ENCODE results near the gene TRA2A.

TRA2A gene

DNA sequence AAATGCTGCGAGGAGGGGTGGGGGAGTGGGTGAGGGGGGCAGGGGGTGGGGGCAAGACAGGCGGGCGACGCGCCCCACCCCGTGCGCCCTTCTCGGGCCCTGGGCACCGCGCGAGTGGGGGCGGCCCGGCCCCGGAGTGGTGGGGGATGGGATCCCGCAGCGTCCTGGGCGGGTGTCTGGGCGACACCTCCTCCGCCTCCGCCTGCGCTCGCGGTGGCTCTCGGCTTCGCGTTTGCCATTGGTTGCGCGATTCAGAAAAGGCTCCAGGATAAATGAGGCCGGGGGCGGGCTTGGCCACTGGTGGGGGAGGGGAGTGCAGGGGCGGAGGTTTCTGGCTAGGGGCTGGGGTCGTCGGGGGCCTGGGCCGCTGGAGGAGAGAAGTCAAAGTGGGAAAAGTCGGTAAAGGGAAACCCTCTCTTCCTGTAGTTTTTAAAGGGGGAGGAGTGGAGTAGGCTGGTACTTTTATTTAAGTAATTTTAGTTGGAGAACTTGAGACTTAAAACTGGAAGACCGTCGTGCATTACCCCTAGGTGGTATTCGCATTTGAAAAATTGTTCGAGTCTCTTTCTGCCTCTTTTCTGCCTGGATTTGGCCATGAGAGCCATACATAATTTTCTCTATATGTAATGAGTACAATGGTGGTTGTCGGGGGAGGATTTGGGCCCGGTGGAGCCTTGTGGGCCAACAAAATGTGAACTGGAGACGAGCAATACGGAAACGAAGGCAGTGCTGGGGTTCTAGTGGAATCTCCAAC, 60.5 kb downstream of the TRA2A start:
- no peak for DNase-seq (ENCODE audit: low read depth in 3 of 3, low spot score in 1 of 3)

DNA sequence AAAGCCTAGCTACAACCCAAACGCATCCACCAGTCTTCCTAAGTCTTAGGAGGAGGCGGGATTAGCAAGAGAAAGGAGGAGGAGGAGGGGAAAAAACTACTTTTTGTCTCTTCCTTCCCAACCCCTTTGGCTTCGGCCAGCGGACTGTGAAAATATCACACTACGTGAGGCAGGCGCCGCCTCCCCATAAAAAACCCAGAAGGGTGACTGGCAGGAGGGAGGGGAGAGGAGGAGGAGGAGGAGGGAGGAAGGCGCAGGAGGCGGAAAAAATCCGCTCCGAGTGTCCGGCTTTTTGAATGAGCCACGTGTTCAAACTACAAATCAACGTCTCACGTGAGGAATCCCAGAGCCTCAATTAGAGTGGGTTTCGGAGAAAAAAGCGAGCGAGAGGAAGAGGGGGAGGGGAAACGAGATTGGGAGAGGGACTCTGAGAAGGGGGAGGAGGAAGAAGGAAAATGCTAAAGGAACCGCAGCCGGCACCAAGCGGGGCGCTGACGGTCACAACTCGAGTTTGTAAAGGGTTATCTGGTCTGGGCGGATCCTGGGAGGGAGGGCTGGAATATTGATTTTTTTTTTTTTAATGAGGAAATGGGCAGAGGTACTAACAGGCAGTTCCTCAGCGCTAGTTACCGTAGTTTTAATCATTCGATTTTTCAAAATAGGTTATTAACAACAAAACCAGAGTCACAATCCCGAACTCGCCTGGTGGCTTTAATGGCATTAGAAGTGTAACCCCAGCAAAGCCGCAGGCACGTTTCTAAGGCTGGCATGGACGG, 61.3 kb downstream of the TRA2A start, which contains the start of gene IGF2BP3:
TSS of gene IGF2BP3 (minus strand) at position 162 of the 776 bp plus-strand sequence. CDS start 381 bp downstream, outside the sequence.
- peak in 1 of 3 donors; percentile 12 for DNase-seq (ENCODE audit: low read depth in 3 of 3, low spot score in 1 of 3)

DNA sequence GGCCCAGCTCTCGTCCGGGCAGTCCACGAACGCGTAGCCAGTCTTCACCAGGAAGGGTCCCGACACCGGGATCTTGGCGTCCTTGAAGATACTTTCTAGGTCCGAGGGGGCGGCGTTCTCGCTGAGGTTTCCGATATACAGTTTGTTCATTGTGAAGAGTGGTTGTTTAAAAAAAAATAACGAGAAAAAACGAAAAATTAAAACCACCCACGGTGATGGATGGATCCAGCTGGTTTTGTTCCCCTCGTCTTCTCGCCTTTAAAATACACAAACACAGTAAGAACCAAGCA, 61.9 kb downstream of the TRA2A start:
- no peak for DNase-seq (ENCODE audit: low read depth in 3 of 3, low spot score in 1 of 3)

DNA sequence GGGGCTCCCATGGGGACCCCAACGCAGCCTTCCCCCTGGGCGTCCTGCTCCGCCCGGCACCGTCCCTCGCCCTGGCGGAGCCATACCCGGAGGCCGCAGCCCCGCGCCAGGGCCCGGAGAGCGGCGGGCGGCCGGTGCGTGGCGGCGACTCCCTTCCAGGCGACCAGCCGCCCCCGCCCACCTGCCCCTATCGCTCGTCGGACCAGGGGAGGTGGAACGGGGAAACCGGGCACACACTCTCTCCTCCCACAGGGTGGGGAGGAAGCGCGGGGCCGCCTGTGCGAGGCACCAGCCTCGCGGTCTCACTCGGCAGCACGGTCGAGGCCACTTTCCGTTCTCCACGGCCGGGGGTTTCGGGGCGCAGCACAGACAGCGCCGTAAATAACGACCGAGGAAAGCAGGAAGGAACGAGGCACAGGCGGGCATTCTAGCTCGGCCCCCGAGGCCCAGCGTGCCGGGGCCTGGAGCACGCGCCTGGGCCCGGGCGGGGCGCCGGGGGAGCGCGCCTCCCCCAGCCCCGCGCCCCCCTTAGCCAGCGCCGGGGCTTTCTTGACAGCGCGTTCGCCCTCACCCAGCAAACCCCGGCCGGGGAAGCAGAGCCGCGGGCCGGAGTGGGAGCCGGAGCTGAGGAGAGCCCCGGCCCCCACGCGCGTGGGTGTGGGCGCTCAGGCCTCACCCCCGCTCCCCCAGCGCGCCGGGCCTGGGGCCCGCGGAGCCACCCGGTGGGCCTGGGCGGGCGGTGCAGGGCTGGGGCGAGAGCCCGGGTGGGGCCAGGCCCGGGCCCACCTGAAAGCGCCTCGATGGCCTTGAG, 62.4 kb downstream of the TRA2A start:
- peak in 1 of 3 donors; percentile 21 for DNase-seq (ENCODE audit: low read depth in 3 of 3, low spot score in 1 of 3)

DNA sequence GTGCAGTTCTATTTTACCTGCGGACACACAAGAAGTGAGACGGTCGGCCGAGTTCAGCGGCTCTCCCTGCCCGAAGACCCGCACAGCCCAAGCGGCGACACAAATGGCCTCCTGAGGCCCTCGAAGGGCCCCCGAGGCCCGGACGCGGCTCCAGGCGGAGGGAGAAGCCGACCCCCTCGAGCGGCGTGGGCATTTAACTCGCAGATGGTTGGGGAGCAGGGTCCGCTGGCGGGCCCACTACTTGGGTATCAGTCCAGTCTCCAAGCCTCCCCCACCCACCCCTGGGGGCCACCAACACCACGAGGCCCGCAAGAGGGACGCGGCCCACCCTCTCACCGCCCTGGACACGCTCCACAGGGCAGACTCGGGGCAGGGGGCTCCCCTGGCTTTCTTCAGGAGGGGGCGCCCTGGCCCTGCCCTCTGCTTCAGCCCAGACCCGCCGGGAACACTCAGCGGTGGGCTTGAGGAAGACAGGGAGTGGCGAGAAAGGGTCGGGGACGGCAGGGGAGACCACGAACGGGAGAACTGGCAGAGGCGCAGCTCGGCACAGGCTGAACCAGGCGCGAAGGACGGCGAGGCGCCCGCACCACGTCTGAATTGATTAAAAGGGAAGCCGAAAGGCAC, 63.1 kb downstream of the TRA2A start:
- DNase-seq (ENCODE audit: low read depth in 3 of 3, low spot score in 1 of 3) = peak in 1 of 3 donors; percentile 8

DNA sequence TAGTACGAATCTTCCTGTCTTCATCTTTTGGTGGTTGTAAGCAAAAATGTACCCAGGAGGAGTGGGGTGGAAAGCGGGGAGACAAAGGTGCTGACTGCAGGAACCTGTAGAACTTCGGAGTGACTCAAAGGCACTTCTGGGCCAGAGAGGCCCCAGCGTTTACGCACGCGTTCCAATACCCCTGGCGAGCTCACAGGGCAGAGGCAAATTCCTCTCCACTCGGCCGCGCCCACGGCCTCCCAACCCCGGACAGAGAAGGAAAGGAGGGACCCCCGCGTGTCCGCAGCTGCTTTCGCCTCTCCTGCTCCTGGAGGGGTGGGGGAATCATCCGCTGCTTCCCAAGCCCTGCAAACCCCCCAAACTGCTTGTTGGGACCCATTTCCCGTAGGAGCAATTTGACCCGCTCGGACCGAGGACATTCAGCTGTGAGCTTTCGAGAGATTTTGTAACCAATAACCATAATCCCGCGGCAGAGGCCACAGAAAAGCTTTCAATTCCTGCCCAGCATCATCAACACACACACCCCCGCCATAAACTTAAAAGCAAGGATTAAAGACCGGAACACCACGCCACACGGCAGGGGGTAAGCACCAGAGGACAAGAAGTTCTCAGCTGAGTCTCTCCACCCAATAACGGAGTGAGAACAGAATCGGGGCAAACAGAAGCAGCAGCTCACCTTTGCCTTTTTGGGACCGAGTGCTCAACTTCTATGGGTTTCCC, 63.8 kb downstream of the TRA2A start:
- peak in 1 of 3 donors; percentile 10 for DNase-seq (ENCODE audit: low read depth in 3 of 3, low spot score in 1 of 3)

DNA sequence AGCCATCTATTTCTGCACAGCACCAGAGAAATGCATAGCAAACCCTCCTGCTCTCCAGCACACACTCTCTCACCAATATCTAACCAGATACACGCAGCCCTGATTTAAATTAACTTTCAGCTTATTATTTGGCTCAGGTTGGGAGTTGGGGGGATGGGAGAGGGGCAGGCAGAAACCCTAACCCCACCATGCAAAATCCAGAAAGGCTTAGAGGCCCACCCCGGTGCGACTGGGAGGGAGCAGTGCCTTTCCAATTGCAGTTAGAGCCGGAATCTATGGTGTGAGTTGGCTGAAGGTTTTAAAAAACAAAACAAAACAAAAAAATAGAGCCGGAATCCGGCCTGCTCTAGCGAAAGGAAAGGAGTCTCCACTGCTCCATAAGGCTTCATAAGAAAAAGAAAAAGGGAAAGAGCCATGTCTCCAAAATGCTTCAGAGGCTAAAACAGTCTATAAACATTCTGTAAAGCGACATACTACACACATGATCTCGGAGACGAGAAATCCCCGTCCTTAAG, 64.4 kb downstream of the TRA2A start:
- DNase-seq (ENCODE audit: low read depth in 3 of 3, low spot score in 1 of 3) = no peak

DNA sequence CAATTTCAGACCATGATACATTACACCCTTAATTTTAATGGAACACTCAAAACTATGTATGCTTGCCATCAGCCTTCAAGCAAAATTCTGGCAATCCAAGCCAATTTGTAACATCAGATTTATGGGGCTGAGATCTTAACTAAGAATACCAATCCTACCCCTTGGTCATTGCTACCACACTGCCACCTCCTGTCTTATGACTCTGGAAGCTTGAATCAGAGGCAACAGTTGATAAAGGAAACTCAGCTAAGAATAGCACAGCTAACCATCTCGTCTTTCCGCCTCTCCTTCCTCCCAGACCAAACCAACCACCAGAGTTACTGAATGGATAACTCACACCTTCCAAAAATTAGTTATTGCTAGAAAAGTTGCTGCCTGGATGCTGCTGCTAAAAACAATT, 68.9 kb downstream of the TRA2A start:
- no peak for DNase-seq (ENCODE audit: low read depth in 3 of 3, low spot score in 1 of 3)

DNA sequence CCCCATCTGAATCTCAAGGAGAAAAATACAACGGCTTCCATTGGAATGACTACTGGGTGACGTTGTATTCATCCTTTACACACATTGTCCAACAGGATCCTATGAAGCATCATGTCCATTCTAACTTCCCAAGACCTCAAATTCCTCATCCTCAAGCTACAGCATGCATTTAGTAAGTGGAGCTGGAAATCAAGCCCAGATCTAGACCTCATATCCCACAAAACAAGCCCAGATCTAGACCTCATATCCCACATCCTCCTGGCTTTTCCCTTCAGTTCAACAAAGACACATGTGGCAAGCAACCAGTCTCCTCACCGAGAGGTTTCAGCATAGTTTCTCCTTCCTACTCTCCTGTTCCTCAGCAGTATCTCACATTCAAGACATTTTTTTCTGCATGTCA, 73.7 kb downstream of the TRA2A start:
- DNase-seq (ENCODE audit: low read depth in 3 of 3, low spot score in 1 of 3) = no peak

DNA sequence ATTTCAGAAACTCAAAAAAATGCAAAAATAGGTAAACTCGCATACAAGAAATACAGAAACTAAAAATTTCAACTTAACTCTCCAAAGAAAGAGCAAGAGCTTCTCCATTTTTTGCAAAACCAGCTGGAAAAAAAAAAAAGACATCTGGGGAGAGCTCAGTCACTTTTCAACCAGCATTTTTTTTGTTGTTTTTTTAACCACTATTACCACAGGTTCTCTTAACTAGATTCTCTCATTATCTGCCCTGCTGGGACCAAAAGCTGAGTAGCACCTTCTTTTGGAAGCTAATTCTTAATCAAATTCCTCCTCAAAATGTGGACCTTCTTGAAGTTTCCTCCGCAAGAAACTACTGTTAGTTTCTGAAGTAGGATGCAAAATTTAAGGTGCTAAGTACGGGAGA, 75.7 kb downstream of the TRA2A start:
- DNase-seq (ENCODE audit: low read depth in 3 of 3, low spot score in 1 of 3) = no peak

DNA sequence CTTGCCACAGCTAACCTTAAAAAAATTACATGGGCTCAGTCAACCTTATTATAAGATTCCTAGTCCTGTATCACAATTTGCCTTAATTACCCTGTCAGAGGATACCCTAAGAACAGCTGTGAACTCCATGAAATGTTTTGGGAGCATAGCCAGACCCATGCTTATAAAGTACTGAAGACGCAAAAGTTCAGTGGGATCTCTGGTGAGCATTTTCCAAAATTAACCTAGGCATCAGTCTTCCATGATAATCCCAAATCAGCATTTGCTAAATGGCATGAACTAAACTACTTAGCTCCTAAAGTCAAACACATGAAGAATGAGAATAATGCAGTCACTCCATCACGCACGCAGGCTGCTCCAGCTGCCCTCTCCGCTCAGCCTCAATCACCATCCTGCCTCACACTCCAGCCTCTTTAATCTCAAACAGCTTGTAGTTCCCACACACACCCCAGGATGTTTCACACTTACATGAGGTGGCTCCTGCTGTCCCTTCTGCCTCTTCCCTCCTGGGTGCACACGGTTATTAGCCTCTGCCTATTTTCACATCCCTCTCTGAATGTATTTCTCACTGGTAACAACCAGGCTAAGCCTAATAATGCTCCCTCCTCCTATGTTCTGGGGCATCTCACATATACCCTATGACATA, 76.8 kb downstream of the TRA2A start:
- no peak for DNase-seq (ENCODE audit: low read depth in 3 of 3, low spot score in 1 of 3)
